GM03348 (cell line): ENCODE results near the gene SAMD4B.
A peak's percentile ranks its signal among the peaks of the same experiment; 100 is the strongest.

Experiments used
- DNase-seq: peaks from one replicate; pipeline ENCODE4 v3.0.0; 2012; ENCODE audit warnings: low spot score

The SAMD4B gene

DNA sequence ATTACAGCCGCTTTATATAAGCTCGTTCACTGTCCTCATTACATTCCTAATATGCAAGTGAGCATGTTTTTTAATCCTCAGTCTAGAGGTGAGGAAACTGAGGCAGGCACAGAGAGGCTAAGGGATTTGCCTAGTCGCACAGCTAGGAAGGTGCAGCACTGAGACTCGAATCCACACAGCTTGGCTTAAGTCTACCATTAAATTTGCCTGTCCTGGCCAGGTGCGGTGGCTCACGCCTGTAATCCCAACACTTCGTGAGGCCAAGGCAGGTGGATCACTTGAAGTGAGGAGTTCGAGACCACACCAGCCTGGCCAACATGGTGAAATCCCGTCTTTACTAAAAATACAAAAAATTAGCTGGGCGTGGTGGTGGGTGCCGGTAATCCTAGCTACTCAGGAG lies 85.5 kb downstream of the SAMD4B start:
- DNase-seq = no peak

GRCh38 chr19:39428283-39429112 lies 86.3 kb downstream of the SAMD4B start:
- peak; percentile 90 for DNase-seq

DNA sequence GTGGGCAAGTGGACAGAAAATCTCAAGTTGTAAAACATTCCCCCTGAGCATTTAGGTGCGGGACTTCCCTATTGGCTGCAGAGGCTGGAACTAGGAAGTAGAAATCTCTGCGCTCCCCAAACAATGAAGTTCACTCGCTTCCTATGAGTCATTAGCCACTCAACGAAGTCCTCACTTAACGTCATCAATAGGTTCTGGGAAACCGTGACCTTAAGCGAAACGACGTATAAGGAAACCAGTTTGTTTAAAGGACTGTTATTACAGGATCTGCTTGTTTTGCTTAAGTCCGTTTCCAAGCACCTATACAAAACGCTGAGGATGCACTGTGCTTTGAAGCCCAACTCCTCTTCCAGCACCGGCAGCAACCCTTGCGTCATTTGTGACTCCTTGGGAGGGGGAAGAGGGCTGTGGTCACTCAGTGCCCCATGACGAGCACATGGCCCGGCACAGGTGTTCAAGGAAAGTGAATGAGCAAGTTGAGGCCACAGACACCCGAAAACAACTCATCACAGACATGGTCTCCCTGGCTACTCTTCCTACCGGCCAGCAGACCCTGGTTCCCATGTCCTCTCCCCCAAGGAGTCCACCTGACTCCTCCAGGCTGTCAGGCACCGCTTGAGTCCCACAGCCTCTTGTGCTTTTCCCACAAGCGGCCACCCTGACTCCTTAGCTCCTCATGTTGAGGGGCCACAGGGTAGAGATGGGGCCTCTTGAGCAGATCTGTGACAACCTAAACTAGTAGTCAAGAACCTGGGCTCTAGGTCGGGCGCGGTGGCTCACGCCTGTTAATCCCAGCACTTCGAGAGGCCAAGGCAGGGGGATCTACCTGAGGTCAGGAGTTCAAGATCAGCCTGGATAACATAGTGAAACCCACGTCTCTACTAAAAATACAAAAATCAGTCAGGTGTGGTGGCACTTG lies 88.7 kb downstream of the SAMD4B start:
- no peak for DNase-seq

DNA sequence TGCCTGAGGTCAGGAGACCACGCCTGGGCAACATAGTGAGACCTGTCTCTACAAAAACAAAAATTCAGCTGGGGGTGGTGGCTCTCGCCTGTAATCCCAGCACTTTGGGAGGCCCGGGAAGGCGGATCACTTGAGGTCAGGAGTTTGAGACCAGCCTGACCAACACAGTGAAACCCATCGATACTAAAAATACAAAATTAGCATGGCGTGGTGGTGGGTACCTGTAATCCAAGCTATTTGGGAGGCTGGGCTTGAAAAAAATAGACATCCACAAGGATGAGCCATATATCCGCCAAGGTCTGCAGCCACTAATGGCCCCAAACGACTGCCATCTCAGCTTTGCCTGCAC lies 90.4 kb downstream of the SAMD4B start:
- DNase-seq = no peak

DNA sequence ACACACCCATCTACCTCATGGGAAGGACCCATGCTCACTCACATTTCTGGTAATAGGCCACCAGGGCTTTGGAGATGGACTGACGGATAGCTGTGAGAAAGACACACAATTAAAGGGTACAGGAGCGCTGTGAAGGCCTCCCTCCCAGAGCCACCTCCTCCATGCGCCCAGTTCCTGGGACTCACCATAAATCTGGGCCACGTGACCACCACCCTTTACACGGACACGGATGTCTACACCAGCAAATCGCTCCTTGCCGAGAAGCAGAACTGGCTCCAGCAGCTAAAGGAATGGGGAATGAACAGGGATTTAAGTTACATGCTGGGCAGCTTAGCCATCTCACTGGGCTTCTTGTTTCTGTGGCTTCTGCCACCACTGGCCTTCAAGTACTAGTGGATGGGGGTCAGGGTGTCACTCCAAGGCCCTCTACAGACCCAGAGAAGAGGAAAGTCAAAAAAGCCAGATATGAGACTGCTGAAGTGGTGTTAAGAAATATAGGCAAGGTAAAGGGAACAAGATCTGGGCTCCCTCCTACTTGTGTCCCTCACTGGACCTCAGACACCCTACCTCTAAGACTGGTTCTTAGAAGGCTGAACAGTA lies 91.4 kb downstream of the SAMD4B start:
- DNase-seq = no peak

- no peak for DNase-seq
These were observed 92.2 kb downstream of the SAMD4B start for GRCh38 chr19:39434123-39435076.
